ENCODE measurements around the gene ARL4C.

- no peak for TF ChIP-seq POLR2AphosphoS5 (IDR thresholded peaks at IDR 0.05; ENCODE audit: borderline replicate concordance, low read depth, low read length)
- TF ChIP-seq EZH2 (IDR thresholded peaks at IDR 0.05) = no peak
Observed at GRCh38 chr2:234517971-234518370, 21.1 kb upstream of the ARL4C start.
